GM12878 (cell line): Measurements from ENCODE around the gene CEP83. TPM values are rescaled to one million over a fixed set of nuclear protein-coding genes. Genes with fewer than 3 reads are reported as not detected.
A peak's percentile ranks its signal among the peaks of the same experiment; 100 is the strongest.

Source experiments
- CEBPB ChIP-seq, 2 experiments: fragments of 150-350 bp in 1 of 2; IDR thresholded peaks; 2 replicates each; pipeline ENCODE4 v1.6.1; 2012 to 2014; ENCODE audit warnings: low read depth in 2 of 2, low read length in 2 of 2, borderline replicate concordance in 1 of 2, inconsistent platforms in 1 of 2
- DPF2 ChIP-seq: fragments of 450-650 bp; IDR thresholded peaks from 2 replicates; pipeline ENCODE4 v1.6.1; 2017; ENCODE audit warnings: mild to moderate bottlenecking
- EED ChIP-seq: sonication (generic); IDR thresholded peaks from 2 replicates; pipeline ENCODE4 v1.6.1; 2016; ENCODE audit warnings: antibody characterized with exemption, low read depth
- GATAD2B ChIP-seq: fragments of 450-650 bp; conservative IDR thresholded peaks from 2 replicates; pipeline ENCODE4 v1.6.1; 2017; ENCODE audit warnings: low read depth, mild to moderate bottlenecking, moderate library complexity
- HDAC2 ChIP-seq: fragments of 200-600 bp; sonication (generic); IDR thresholded peaks from 2 replicates; pipeline ENCODE4 v1.6.1; 2017
- IKZF2 ChIP-seq, 2 experiments: fragments of 450-650 bp; IDR thresholded peaks; 2 replicates each; pipeline ENCODE4 v1.6.1; 2017; ENCODE audit warnings: mild to moderate bottlenecking in 2 of 2, moderate library complexity in 2 of 2
- KDM1A ChIP-seq: fragments of 200-600 bp; sonication (generic); IDR thresholded peaks from 2 replicates; pipeline ENCODE4 v1.6.1; 2016; ENCODE audit warnings: borderline replicate concordance
- MTA3 ChIP-seq: IDR thresholded peaks from 2 replicates; pipeline ENCODE4 v1.6.1; 2012; ENCODE audit warnings: low read length, inconsistent platforms, borderline replicate concordance
- MYB ChIP-seq: fragments of 150-350 bp; IDR thresholded peaks from 2 replicates; pipeline ENCODE4 v1.6.1; 2014; ENCODE audit warnings: mild to moderate bottlenecking, low read depth, low read length, borderline replicate concordance
- NR2F1 ChIP-seq: fragments of 450-650 bp; conservative IDR thresholded peaks from 2 replicates; pipeline ENCODE4 v1.6.1; 2017; ENCODE audit warnings: mild to moderate bottlenecking
- PAX5 ChIP-seq: IDR thresholded peaks from 2 replicates; pipeline ENCODE4 v1.6.1; 2011; ENCODE audit warnings: low read depth, low read length, borderline replicate concordance
- PML ChIP-seq: IDR thresholded peaks from 2 replicates; pipeline ENCODE4 v1.6.1; 2012; ENCODE audit warnings: low read length, inconsistent platforms
- RFX5 ChIP-seq: IDR thresholded peaks from 2 replicates; pipeline ENCODE4 v1.6.1; 2011; ENCODE audit warnings: low read depth, low read length, improper control_type of control experiment
- SP1 ChIP-seq: IDR thresholded peaks from one replicate; pipeline ENCODE4 v1.6.1; 2011; ENCODE audit warnings: low read depth, low read length
- TCF12 ChIP-seq: IDR thresholded peaks from 2 replicates; pipeline ENCODE4 v1.6.1; 2011; ENCODE audit warnings: low read depth, mild to moderate bottlenecking, low read length
- TCF7 ChIP-seq: IDR thresholded peaks from 2 replicates; pipeline ENCODE4 v1.6.1; 2014; ENCODE audit warnings: antibody characterized with exemption, borderline replicate concordance
- polyA plus RNA-seq, 11 experiments: library from polyadenylated mRNA; depleted of rRNA in 4 of 11; unstranded in 6 of 11; stranded (reverse) in 5 of 11; fragments of >200 nt; fragmentation: Nextera tagmentation in 4 of 11; fragmentation: Illumina TruSeq in 1 of 11; extraction: Ambion mirVana in 4 of 11; extraction: Trizol in 1 of 11; gene quantifications; 1 replicate in 1 of 11; 2 replicates in 10 of 11; pipeline versions ENCODE4 v1.2.1 to v1.2.3, GENCODE V29; 2011 to 2016; ENCODE audit warnings: inconsistent platforms in 2 of 11, missing spikeins in 2 of 11, low read depth in 1 of 11
- total RNA-seq, 4 experiments: library from RNA; depleted of rRNA in 3 of 4; stranded (reverse); fragments of >200 nt in 3 of 4; fragmentation: Illumina TruSeq in 1 of 4; extraction: Trizol in 1 of 4; gene quantifications; 2 replicates each; pipeline versions ENCODE4 v1.2.1 to v1.2.3, GENCODE V29; 2013 to 2021
- TF ChIP-seq, protein P1 (sequence below): fragments of 450-650 bp; IDR thresholded peaks from 2 replicates; pipeline ENCODE4 v1.6.1; 2017; ENCODE audit warnings: mild to moderate bottlenecking, low read depth, inconsistent platforms; ENCODE audit not compliant: poor library complexity, severe bottlenecking
- TF ChIP-seq, protein P2 (sequence below): fragments of 450-650 bp; IDR thresholded peaks from 2 replicates; pipeline ENCODE4 v1.6.1; 2017; ENCODE audit warnings: mild to moderate bottlenecking, moderate library complexity
- TF ChIP-seq, protein P3 (sequence below): fragments of 450-650 bp; IDR thresholded peaks from 2 replicates; pipeline ENCODE4 v1.6.1; 2017; ENCODE audit warnings: antibody characterized with exemption, mild to moderate bottlenecking, moderate library complexity
- TF ChIP-seq, protein P4 (sequence below): fragments of 450-650 bp; conservative IDR thresholded peaks from 2 replicates; pipeline ENCODE4 v1.6.1; 2017; ENCODE audit warnings: mild to moderate bottlenecking, moderate library complexity

CEP83 gene
- total and polyA plus RNA-seq, 10 of the 15 experiments (the other 5 are each of a cell fraction or from before 2014, with no cell fraction given): 4.3 to 39.0 (median 22.5) TPM

DNA sequence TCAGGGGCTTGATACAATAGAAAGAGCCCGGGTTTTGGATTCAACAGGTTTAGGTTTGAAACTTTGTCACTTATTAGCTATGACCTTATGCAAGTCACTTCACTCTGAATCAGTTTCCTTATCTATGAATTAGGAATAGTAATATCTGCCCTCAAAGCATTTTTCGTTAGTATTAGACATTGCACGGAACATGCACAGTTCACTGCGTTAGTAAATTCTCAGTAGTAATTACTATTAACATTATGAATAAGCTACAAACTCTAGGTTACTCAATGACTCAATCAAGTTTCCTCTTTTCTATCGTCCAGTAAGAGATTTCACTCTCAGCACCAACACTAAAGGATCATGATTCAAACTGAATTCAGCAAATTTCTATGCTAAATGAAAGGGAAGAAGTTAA, 150.3 kb downstream of the CEP83 start (continued):
- TF ChIP-seq, protein P1, sequence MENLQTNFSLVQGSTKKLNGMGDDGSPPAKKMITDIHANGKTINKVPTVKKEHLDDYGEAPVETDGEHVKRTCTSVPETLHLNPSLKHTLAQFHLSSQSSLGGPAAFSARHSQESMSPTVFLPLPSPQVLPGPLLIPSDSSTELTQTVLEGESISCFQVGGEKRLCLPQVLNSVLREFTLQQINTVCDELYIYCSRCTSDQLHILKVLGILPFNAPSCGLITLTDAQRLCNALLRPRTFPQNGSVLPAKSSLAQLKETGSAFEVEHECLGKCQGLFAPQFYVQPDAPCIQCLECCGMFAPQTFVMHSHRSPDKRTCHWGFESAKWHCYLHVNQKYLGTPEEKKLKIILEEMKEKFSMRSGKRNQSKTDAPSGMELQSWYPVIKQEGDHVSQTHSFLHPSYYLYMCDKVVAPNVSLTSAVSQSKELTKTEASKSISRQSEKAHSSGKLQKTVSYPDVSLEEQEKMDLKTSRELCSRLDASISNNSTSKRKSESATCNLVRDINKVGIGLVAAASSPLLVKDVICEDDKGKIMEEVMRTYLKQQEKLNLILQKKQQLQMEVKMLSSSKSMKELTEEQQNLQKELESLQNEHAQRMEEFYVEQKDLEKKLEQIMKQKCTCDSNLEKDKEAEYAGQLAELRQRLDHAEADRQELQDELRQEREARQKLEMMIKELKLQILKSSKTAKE: peak; percentile 18
- TF ChIP-seq MYB: no peak
- TF ChIP-seq CEBPB (IDR thresholded peaks at IDR 0.05; ENCODE audit: borderline replicate concordance in 1 of 2, low read depth in 2 of 2, low read length in 2 of 2): no peak
- no peak for TF ChIP-seq NR2F1
- TF ChIP-seq PML: peak; percentile 77
- TF ChIP-seq PAX5: 0 out of 2 replicates have a peak, but pooled peaks have one; percentile 24
- TF ChIP-seq SP1: no peak
- no peak; the same call in 1 of the 2 replicates for TF ChIP-seq TCF7
- no peak for TF ChIP-seq RFX5
- no peak for TF ChIP-seq HDAC2
- no peak for TF ChIP-seq GATAD2B
- peak in 1 of 2 experiments; percentile 38; a peak in 1 of 4 replicates for TF ChIP-seq IKZF2 (IDR thresholded peaks at IDR 0.05)
- 0 out of 2 replicates have a peak, but pooled peaks have one; percentile 39 for TF ChIP-seq MTA3
- TF ChIP-seq DPF2: peak; percentile 46; the same call in 1 of the 2 replicates
- TF ChIP-seq, protein P2, sequence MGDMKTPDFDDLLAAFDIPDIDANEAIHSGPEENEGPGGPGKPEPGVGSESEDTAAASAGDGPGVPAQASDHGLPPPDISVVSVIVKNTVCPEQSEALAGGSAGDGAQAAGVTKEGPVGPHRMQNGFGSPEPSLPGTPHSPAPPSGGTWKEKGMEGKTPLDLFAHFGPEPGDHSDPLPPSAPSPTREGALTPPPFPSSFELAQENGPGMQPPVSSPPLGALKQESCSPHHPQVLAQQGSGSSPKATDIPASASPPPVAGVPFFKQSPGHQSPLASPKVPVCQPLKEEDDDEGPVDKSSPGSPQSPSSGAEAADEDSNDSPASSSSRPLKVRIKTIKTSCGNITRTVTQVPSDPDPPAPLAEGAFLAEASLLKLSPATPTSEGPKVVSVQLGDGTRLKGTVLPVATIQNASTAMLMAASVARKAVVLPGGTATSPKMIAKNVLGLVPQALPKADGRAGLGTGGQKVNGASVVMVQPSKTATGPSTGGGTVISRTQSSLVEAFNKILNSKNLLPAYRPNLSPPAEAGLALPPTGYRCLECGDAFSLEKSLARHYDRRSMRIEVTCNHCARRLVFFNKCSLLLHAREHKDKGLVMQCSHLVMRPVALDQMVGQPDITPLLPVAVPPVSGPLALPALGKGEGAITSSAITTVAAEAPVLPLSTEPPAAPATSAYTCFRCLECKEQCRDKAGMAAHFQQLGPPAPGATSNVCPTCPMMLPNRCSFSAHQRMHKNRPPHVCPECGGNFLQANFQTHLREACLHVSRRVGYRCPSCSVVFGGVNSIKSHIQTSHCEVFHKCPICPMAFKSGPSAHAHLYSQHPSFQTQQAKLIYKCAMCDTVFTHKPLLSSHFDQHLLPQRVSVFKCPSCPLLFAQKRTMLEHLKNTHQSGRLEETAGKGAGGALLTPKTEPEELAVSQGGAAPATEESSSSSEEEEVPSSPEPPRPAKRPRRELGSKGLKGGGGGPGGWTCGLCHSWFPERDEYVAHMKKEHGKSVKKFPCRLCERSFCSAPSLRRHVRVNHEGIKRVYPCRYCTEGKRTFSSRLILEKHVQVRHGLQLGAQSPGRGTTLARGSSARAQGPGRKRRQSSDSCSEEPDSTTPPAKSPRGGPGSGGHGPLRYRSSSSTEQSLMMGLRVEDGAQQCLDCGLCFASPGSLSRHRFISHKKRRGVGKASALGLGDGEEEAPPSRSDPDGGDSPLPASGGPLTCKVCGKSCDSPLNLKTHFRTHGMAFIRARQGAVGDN: no peak
- no peak for TF ChIP-seq KDM1A
- TF ChIP-seq EED: no peak
- TF ChIP-seq, protein P3, sequence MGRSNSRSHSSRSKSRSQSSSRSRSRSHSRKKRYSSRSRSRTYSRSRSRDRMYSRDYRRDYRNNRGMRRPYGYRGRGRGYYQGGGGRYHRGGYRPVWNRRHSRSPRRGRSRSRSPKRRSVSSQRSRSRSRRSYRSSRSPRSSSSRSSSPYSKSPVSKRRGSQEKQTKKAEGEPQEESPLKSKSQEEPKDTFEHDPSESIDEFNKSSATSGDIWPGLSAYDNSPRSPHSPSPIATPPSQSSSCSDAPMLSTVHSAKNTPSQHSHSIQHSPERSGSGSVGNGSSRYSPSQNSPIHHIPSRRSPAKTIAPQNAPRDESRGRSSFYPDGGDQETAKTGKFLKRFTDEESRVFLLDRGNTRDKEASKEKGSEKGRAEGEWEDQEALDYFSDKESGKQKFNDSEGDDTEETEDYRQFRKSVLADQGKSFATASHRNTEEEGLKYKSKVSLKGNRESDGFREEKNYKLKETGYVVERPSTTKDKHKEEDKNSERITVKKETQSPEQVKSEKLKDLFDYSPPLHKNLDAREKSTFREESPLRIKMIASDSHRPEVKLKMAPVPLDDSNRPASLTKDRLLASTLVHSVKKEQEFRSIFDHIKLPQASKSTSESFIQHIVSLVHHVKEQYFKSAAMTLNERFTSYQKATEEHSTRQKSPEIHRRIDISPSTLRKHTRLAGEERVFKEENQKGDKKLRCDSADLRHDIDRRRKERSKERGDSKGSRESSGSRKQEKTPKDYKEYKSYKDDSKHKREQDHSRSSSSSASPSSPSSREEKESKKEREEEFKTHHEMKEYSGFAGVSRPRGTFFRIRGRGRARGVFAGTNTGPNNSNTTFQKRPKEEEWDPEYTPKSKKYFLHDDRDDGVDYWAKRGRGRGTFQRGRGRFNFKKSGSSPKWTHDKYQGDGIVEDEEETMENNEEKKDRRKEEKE: no peak
- TF ChIP-seq, protein P4, sequence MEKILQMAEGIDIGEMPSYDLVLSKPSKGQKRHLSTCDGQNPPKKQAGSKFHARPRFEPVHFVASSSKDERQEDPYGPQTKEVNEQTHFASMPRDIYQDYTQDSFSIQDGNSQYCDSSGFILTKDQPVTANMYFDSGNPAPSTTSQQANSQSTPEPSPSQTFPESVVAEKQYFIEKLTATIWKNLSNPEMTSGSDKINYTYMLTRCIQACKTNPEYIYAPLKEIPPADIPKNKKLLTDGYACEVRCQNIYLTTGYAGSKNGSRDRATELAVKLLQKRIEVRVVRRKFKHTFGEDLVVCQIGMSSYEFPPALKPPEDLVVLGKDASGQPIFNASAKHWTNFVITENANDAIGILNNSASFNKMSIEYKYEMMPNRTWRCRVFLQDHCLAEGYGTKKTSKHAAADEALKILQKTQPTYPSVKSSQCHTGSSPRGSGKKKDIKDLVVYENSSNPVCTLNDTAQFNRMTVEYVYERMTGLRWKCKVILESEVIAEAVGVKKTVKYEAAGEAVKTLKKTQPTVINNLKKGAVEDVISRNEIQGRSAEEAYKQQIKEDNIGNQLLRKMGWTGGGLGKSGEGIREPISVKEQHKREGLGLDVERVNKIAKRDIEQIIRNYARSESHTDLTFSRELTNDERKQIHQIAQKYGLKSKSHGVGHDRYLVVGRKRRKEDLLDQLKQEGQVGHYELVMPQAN: no peak
- TF ChIP-seq TCF12: no peak
